HEK293 (cell line): ENCODE results near the gene RPEL1.

Experiments used
- BCL6B ChIP-seq: fragments of 450-650 bp; formaldehyde crosslinking; IDR thresholded peaks from 2 replicates; pipeline ENCODE4 v1.5.1; 2017; ENCODE audit warnings: missing biosample characterization, missing genetic modification characterization
- GLI2 ChIP-seq: fragments of 450-650 bp; formaldehyde crosslinking; IDR thresholded peaks from 2 replicates; pipeline ENCODE4; 2017; ENCODE audit warnings: missing biosample characterization, missing genetic modification characterization, low read depth, borderline replicate concordance
- GLI4 ChIP-seq: fragments of 450-650 bp; formaldehyde crosslinking; IDR thresholded peaks from 2 replicates; pipeline ENCODE4 v1.5.1; 2016; ENCODE audit warnings: missing biosample characterization, missing genetic modification characterization
- HOXA7 ChIP-seq: sonication (generic); formaldehyde crosslinking; IDR thresholded peaks from 2 replicates; pipeline ENCODE4 v1.8.1; 2022; ENCODE audit warnings: missing genetic modification reagents, borderline replicate concordance
- HOXC10 ChIP-seq: sonication (generic); formaldehyde crosslinking; IDR thresholded peaks from 2 replicates; pipeline ENCODE4 v1.8.1; 2023; ENCODE audit warnings: mild to moderate bottlenecking, missing genetic modification reagents
- KLF1 ChIP-seq: fragments of 450-650 bp; formaldehyde crosslinking; IDR thresholded peaks from 2 replicates; pipeline ENCODE4 v1.5.1; 2016; ENCODE audit warnings: missing biosample characterization, missing genetic modification characterization
- RBAK ChIP-seq: fragments of 450-650 bp; formaldehyde crosslinking; IDR thresholded peaks from 2 replicates; pipeline ENCODE4 v1.5.1; 2016; ENCODE audit warnings: missing biosample characterization, missing genetic modification characterization
- ZFP37 ChIP-seq: fragments of 450-650 bp; formaldehyde crosslinking; IDR thresholded peaks from 2 replicates; pipeline ENCODE4 v1.5.1; 2016; ENCODE audit warnings: missing biosample characterization, missing genetic modification characterization
- ZIC2 ChIP-seq: fragments of 450-650 bp; formaldehyde crosslinking; IDR thresholded peaks from 2 replicates; pipeline ENCODE4 v1.5.1; 2016; ENCODE audit warnings: missing biosample characterization, missing genetic modification characterization
- ZNF112 ChIP-seq: fragments of 450-650 bp; formaldehyde crosslinking; IDR thresholded peaks from 2 replicates; pipeline ENCODE4 v1.5.0; 2017; ENCODE audit warnings: missing biosample characterization, missing genetic modification characterization
- ZNF16 ChIP-seq: fragments of 450-650 bp; formaldehyde crosslinking; IDR thresholded peaks from 2 replicates; pipeline ENCODE4 v1.5.1; 2016; ENCODE audit warnings: low read depth, missing biosample characterization, missing genetic modification characterization
- ZNF214 ChIP-seq: fragments of 450-650 bp; formaldehyde crosslinking; IDR thresholded peaks from 2 replicates; pipeline ENCODE4 v1.5.1; 2017; ENCODE audit warnings: missing biosample characterization, mild to moderate bottlenecking, missing genetic modification characterization, borderline replicate concordance
- ZNF223 ChIP-seq: fragments of 450-650 bp; formaldehyde crosslinking; IDR thresholded peaks from 2 replicates; pipeline ENCODE4 v1.5.1; 2016; ENCODE audit warnings: missing biosample characterization, missing genetic modification characterization
- ZNF280C ChIP-seq: fragments of 450-650 bp; formaldehyde crosslinking; IDR thresholded peaks from 2 replicates; pipeline ENCODE4 v1.5.1; 2016; ENCODE audit warnings: missing biosample characterization, missing genetic modification characterization
- ZNF341 ChIP-seq: fragments of 450-650 bp; formaldehyde crosslinking; IDR thresholded peaks from 2 replicates; pipeline ENCODE4; 2016; ENCODE audit warnings: low read depth, missing biosample characterization, missing genetic modification characterization
- ZNF610 ChIP-seq: fragments of 450-650 bp; formaldehyde crosslinking; IDR thresholded peaks from 2 replicates; pipeline ENCODE4 v1.5.1; 2016; ENCODE audit warnings: missing biosample characterization, missing genetic modification characterization, borderline replicate concordance
- ZNF621 ChIP-seq: fragments of 450-650 bp; formaldehyde crosslinking; IDR thresholded peaks from 2 replicates; pipeline ENCODE4 v1.5.1; 2017; ENCODE audit warnings: missing biosample characterization, missing genetic modification characterization
- ZNF664 ChIP-seq: fragments of 450-650 bp; formaldehyde crosslinking; IDR thresholded peaks from 2 replicates; pipeline ENCODE4 v1.5.1; 2016; ENCODE audit warnings: missing biosample characterization, missing genetic modification characterization
- ZNF670 ChIP-seq: fragments of 450-650 bp; formaldehyde crosslinking; IDR thresholded peaks from 2 replicates; pipeline ENCODE4 v1.5.1; 2016; ENCODE audit warnings: missing biosample characterization, missing genetic modification characterization, low read depth
- ZNF677 ChIP-seq: fragments of 450-650 bp; IDR thresholded peaks from 2 replicates; pipeline ENCODE4 v1.5.0; 2018; ENCODE audit warnings: missing biosample characterization, mild to moderate bottlenecking, missing genetic modification characterization, moderate library complexity
- ZNF785 ChIP-seq: fragments of 450-650 bp; formaldehyde crosslinking; IDR thresholded peaks from 2 replicates; pipeline ENCODE4 v1.5.1; 2016; ENCODE audit warnings: missing biosample characterization, missing genetic modification characterization
- ZSCAN23 ChIP-seq: fragments of 450-650 bp; formaldehyde crosslinking; IDR thresholded peaks from 2 replicates; pipeline ENCODE4 v1.5.1; 2016; ENCODE audit warnings: missing biosample characterization, missing genetic modification characterization
- ZSCAN30 ChIP-seq: fragments of 450-650 bp; IDR thresholded peaks from 2 replicates; pipeline ENCODE4 v1.5.1; 2018; ENCODE audit warnings: missing biosample characterization, mild to moderate bottlenecking, missing genetic modification characterization, moderate library complexity
- TF ChIP-seq, protein P1 (sequence below): fragments of 450-650 bp; formaldehyde crosslinking; IDR thresholded peaks from 2 replicates; pipeline ENCODE4 v1.5.1; 2016; ENCODE audit warnings: missing biosample characterization, missing genetic modification characterization
- TF ChIP-seq, protein P2 (sequence below): fragments of 450-650 bp; formaldehyde crosslinking; IDR thresholded peaks from 2 replicates; pipeline ENCODE4 v1.5.1; 2016; ENCODE audit warnings: missing biosample characterization, missing genetic modification characterization
- TF ChIP-seq, protein P3 (sequence below): fragments of 450-650 bp; IDR thresholded peaks from 2 replicates; pipeline ENCODE4 v1.5.1; 2018; ENCODE audit warnings: missing biosample characterization, missing genetic modification characterization
- TF ChIP-seq, protein P4 (sequence below): fragments of 450-650 bp; formaldehyde crosslinking; IDR thresholded peaks from 2 replicates; pipeline ENCODE4 v1.5.1; 2016; ENCODE audit warnings: missing biosample characterization, missing genetic modification characterization

The RPEL1 gene

DNA sequence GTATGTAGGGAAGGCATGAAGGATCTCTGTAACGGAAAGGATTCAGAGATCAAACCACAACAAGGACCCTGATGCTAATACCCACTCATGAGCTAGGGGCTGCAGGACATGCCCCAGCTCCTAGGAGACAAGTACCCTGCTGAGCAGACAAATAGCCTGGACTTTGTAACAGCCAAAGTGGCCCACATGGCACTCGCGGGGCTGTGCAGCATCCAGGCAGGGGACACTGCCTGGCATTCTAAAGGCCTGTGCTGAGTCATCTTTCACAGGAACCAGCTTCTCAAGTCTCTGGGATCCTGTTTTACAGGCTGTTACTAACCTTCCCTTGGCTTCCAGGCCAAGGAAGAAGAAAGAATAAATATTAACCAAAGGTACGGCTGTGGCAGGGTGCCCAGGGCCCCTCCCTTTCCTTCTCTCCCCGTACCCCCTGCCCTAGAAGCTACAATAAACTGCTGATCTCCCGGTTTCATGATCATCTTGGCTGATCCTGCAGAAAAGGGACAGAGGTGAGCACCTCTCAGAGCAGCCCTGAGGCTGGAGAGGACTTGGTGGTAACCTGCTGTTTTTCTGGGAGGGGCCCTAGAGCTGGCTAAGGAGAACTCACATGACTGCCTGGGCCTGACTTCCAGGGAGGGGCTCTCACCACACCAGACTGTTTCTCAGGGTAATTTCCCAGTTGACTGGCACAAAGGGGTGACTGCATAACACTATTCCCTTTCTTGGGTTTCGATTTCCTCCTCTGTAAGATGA is 4.2 kb upstream of the RPEL1 start (continued):
- TF ChIP-seq BCL6B (tag by site-specific recombination), result no peak
- TF ChIP-seq, protein P1, sequence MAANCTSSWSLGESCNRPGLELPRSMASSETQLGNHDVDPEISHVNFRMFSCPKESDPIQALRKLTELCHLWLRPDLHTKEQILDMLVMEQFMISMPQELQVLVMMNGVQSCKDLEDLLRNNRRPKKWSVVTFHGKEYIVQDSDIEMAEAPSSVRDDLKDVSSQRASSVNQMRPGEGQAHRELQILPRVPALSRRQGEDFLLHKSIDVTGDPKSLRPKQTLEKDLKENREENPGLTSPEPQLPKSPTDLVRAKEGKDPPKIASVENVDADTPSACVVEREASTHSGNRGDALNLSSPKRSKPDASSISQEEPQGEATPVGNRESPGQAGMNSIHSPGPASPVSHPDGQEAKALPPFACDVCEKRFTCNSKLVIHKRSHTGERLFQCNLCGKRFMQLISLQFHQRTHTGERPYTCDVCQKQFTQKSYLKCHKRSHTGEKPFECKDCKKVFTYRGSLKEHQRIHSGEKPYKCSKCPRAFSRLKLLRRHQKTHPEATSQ (tag by site-specific recombination), result no peak
- no peak for TF ChIP-seq ZSCAN30 (tag by site-specific recombination)
- no peak for TF ChIP-seq ZSCAN23 (tag by site-specific recombination)
- TF ChIP-seq ZNF16, result no peak
- no peak for TF ChIP-seq HOXC10 (CRISPR knock-in tag)
- no peak for TF ChIP-seq GLI4 (tag by site-specific recombination)
- TF ChIP-seq, protein P2, sequence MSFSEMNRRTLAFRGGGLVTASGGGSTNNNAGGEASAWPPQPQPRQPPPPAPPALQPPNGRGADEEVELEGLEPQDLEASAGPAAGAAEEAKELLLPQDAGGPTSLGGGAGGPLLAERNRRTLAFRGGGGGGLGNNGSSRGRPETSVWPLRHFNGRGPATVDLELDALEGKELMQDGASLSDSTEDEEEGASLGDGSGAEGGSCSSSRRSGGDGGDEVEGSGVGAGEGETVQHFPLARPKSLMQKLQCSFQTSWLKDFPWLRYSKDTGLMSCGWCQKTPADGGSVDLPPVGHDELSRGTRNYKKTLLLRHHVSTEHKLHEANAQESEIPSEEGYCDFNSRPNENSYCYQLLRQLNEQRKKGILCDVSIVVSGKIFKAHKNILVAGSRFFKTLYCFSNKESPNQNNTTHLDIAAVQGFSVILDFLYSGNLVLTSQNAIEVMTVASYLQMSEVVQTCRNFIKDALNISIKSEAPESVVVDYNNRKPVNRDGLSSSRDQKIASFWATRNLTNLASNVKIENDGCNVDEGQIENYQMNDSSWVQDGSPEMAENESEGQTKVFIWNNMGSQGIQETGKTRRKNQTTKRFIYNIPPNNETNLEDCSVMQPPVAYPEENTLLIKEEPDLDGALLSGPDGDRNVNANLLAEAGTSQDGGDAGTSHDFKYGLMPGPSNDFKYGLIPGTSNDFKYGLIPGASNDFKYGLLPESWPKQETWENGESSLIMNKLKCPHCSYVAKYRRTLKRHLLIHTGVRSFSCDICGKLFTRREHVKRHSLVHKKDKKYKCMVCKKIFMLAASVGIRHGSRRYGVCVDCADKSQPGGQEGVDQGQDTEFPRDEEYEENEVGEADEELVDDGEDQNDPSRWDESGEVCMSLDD (tag by site-specific recombination), result no peak
- TF ChIP-seq ZNF664 (tag by site-specific recombination), result no peak
- TF ChIP-seq ZFP37 (tag by site-specific recombination), result no peak
- TF ChIP-seq, protein P3, sequence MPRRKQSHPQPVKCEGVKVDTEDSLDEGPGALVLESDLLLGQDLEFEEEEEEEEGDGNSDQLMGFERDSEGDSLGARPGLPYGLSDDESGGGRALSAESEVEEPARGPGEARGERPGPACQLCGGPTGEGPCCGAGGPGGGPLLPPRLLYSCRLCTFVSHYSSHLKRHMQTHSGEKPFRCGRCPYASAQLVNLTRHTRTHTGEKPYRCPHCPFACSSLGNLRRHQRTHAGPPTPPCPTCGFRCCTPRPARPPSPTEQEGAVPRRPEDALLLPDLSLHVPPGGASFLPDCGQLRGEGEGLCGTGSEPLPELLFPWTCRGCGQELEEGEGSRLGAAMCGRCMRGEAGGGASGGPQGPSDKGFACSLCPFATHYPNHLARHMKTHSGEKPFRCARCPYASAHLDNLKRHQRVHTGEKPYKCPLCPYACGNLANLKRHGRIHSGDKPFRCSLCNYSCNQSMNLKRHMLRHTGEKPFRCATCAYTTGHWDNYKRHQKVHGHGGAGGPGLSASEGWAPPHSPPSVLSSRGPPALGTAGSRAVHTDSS (tag by site-specific recombination), result no peak
- no peak for TF ChIP-seq HOXA7 (CRISPR knock-in tag)
- TF ChIP-seq ZNF223 (tag by site-specific recombination), result no peak
- TF ChIP-seq, protein P4, sequence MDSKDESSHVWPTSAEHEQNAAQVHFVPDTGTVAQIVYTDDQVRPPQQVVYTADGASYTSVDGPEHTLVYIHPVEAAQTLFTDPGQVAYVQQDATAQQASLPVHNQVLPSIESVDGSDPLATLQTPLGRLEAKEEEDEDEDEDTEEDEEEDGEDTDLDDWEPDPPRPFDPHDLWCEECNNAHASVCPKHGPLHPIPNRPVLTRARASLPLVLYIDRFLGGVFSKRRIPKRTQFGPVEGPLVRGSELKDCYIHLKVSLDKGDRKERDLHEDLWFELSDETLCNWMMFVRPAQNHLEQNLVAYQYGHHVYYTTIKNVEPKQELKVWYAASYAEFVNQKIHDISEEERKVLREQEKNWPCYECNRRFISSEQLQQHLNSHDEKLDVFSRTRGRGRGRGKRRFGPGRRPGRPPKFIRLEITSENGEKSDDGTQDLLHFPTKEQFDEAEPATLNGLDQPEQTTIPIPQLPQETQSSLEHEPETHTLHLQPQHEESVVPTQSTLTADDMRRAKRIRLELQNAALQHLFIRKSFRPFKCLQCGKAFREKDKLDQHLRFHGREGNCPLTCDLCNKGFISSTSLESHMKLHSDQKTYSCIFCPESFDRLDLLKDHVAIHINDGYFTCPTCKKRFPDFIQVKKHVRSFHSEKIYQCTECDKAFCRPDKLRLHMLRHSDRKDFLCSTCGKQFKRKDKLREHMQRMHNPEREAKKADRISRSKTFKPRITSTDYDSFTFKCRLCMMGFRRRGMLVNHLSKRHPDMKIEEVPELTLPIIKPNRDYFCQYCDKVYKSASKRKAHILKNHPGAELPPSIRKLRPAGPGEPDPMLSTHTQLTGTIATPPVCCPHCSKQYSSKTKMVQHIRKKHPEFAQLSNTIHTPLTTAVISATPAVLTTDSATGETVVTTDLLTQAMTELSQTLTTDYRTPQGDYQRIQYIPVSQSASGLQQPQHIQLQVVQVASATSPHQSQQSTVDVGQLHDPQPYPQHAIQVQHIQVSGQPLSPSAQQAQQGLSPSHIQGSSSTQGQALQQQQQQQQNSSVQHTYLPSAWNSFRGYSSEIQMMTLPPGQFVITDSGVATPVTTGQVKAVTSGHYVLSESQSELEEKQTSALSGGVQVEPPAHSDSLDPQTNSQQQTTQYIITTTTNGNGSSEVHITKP (tag by site-specific recombination), result no peak; the same call in 1 of the 2 replicates
- TF ChIP-seq ZNF785 (tag by site-specific recombination), result no peak
- TF ChIP-seq ZIC2 (tag by site-specific recombination), result peak; percentile 32; the same call in 1 of the 2 replicates
- TF ChIP-seq RBAK (tag by site-specific recombination), result no peak
- no peak for TF ChIP-seq ZNF610
- TF ChIP-seq ZNF670, result no peak
- no peak; the same call in 1 of the 2 replicates for TF ChIP-seq KLF1 (tag by site-specific recombination)
- peak; percentile 53; the same call in 1 of the 2 replicates for TF ChIP-seq ZNF341
- no peak for TF ChIP-seq ZNF280C
- TF ChIP-seq GLI2 (tag by site-specific recombination), result no peak
- no peak for TF ChIP-seq ZNF621 (tag by site-specific recombination)
- TF ChIP-seq ZNF112 (tag by site-specific recombination), result no peak
- no peak for TF ChIP-seq ZNF214 (tag by site-specific recombination)
- no peak for TF ChIP-seq ZNF677 (tag by site-specific recombination)
